Heart left ventricle (tissue), 13 donors: ENCODE measurements around the gene TEDC1.

Source experiments
- CTCF ChIP-seq, 12 donors: fragments of 200-600 bp; sonication (generic) in 4 of 12; IDR thresholded peaks; one replicate each; pipeline versions ENCODE4 v1.5.0 to v1.8.0; 2018 to 2022; ENCODE audit warnings: antibody characterized with exemption in 12 of 12, mild to moderate bottlenecking in 5 of 12
- POLR2A ChIP-seq, 2 donors: fragments of 450-650 bp; IDR thresholded peaks; one replicate each; pipeline ENCODE4 v1.6.1; 2017; ENCODE audit warnings: antibody characterized with exemption in 2 of 2, mild to moderate bottlenecking in 2 of 2, moderate library complexity in 2 of 2
- donor health status: ischemic (EF 13 %, LVEDD 7.1; RV severe dilation, severe dysfunction).
- donor health status: DM: no; HTN: yes; CAD: no.
- donor health status: DM: no; HTN: no; CAD: no.
- donor health status: ischemic (EF 25% LVEDD 6.9; RV normal size, moderate dysfunction).
- donor health status: ischemic (EF 25% LVEDD 5.7; RV mildly dilated, moderate dysfunction).
- donor health status: ischemic (EF 35%, LVEDD 5.7; RV mildly dilated, moderate dysfunction).
- donor health status: nonischemic (EF 11% LVEDD 7.7; RV severe dilation, severe dysfunction).
- donor health status: DM: yes; HTN: yes; CAD: no.
- donor health status: PGD.
- donor health status: ischemic (EF 29% LVEDD 5.4; RV normal size, mild dysfunction).
- donor health status: nonischemic (EF 23%, LVEDD 6.1; RV moderate dilation, normal function).

GRCh38 chr14:105460616-105461015, 30.4 kb upstream of the TEDC1 start:
- no peak for TF ChIP-seq CTCF (IDR thresholded peaks at IDR 0.05)
- no peak for TF ChIP-seq POLR2A (IDR thresholded peaks at IDR 0.05)
